AG09319 (cell line): ENCODE results near the gene ZNF483.
"Not testable (repeated sequence)": the region's sequence is repeated elsewhere in the genome, so short reads cannot be mapped to it uniquely, and the experiment has no call there.

Experiments
- DNase-seq: peaks from one replicate; pipeline ENCODE4 v3.0.0-alpha.2; 2010; ENCODE audit warnings: low read depth; ENCODE audit errors: extremely low read depth
- TF ChIP-seq, protein P1 (sequence below): IDR thresholded peaks from 2 replicates; pipeline ENCODE4 v1.5.1; 2011; ENCODE audit warnings: low read depth, mild to moderate bottlenecking, inconsistent platforms, low read length, moderate library complexity

Gene ZNF483

DNA sequence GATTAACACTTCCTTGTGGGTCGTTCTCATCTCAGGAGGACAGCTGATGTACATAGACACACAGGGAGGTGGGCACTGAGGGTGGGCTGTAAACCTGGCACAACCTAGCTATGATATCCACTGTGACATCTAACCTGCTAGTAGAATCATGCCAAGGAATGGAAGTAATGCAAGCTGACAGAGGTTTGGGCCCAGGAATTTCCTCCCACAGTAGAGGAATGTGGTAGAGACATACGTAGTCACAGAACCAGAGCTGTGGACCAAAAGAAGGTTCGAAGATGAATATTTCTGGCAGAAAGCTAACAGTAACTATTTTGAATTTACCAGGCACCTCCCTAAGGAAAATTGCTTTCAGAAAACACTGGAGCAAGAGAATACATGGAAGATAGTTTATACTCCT is 90.9 kb downstream of the ZNF483 start:
- TF ChIP-seq, protein P1, sequence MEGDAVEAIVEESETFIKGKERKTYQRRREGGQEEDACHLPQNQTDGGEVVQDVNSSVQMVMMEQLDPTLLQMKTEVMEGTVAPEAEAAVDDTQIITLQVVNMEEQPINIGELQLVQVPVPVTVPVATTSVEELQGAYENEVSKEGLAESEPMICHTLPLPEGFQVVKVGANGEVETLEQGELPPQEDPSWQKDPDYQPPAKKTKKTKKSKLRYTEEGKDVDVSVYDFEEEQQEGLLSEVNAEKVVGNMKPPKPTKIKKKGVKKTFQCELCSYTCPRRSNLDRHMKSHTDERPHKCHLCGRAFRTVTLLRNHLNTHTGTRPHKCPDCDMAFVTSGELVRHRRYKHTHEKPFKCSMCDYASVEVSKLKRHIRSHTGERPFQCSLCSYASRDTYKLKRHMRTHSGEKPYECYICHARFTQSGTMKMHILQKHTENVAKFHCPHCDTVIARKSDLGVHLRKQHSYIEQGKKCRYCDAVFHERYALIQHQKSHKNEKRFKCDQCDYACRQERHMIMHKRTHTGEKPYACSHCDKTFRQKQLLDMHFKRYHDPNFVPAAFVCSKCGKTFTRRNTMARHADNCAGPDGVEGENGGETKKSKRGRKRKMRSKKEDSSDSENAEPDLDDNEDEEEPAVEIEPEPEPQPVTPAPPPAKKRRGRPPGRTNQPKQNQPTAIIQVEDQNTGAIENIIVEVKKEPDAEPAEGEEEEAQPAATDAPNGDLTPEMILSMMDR = no peak

DNA sequence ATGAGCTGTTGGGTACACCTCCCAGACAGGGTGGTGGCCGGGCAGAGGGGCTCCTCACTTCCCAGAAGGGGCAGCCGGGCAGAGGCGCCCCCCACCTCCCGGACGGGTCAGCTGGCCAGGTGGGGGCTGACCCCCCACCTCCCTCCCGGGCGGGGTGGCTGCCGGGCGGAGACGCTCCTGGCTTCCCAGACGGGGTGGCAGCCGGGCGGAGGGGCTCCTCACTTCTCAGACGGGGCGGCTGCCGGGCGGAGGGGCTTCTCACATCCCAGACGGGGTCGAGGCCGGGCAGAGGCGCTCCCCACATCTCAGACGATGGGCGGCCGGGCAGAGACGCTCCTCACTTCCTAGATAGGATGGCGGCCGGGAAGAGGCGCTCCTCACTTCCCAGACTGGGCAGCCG is 92.4 kb downstream of the ZNF483 start:
- DNase-seq = not testable (repeated sequence)

More for the DNA sequence above, 90.9 kb downstream of the ZNF483 start:
- DNase-seq = no peak

DNA sequence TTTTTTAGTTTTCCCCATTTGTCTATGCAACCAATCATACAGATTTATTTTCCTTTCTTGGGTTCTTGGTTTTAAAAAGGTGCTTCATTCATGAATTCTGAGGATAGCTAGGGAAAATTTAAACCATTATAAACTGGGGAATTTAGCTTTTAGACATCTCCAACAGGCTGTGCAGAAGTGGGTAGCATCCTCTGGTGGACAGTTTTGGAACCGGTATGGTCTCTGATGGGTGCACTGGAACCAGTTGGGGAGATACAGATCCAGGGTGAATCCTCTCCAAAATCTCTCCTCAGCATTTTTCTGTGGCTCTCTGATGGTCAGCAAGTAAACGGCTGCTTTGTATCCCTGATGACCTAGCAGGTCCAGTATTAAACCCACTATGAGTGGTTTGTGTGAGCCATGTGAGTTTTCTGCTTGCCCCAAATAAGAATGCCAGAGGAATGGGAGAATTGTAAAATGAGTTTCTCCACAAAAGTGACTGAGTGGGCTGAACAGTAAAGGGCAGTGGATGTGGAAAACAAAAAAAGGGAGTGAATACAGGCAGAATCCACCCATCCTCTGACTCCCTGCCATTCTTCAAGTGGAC is 97.0 kb downstream of the ZNF483 start:
- no peak for DNase-seq
- TF ChIP-seq, protein P1 = peak; percentile 81

DNA sequence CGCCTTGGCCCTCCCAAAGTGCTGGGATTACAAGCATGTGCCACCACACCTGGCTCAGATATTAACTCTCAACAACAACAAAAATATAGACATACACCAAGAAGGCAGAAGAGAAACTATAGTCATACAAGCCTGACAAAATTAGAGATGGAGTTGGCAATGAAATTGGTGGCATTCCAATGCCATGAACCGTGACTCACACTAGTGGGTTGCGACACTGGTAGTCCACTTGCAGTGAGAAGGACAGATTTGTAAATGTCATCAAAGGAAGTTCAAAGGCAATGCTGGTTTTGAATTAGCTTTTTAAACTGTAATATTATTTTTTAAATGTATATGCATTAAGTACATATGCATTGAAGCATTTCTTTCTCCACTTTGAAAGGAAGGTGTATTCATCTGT is 97.6 kb downstream of the ZNF483 start:
- DNase-seq = peak; percentile 59
- TF ChIP-seq, protein P1 = no peak
